Prostate gland (tissue), 2 donors: ENCODE measurements around the gene CSNK1A1.

Experiments used
- CTCF ChIP-seq, 4 experiments: fragments of 200-600 bp in 2 of 4; fragments of 450-650 bp in 2 of 4; sonication (generic) in 2 of 4; IDR thresholded peaks; 1 replicate in 3 of 4; 2 replicates in 1 of 4; pipeline ENCODE4 v1.5.1; 2016 to 2019; ENCODE audit warnings: antibody characterized with exemption in 4 of 4, mild to moderate bottlenecking in 2 of 4, moderate library complexity in 2 of 4
- POLR2AphosphoS5 ChIP-seq: sonication (generic); formaldehyde crosslinking; IDR thresholded peaks from one replicate; pipeline ENCODE4 v1.6.1; 2017; ENCODE audit warnings: antibody characterized with exemption

DNA sequence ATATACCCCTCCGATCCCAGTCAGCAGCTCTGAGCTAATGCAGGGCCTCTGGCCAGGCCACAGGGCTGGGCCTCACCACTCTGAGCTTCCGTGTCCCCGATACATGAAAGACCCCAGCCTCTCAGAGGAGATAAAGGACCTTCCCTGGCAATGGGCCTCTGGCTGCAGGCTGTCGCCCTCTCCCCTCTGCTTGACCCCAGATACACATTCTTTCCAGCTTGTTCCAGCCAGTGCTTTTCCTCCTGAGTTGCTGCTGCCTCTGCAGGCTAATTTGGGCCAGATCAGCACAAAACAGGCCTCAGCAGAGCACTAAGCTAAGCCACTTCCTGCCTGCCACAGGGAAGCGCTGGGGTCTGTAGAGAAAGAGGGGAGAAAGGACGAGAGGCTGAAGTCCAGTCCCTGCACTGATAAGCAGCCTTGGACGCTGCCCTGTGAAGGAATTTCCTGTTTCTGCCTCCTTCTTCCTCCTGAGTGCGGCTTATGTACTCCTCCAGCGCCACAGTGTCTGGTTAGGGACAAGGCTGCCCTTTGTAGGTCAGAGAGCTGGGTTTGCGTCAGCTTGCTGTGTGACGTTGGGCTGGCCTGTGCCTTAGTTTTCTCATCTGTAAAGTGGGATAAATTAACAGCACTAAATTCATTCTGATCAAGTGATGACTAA, 99.1 kb downstream of the CSNK1A1 start:
- TF ChIP-seq CTCF (IDR thresholded peaks at IDR 0.05): no peak
- TF ChIP-seq POLR2AphosphoS5: peak; percentile 36
